HepG2 (cell line): ENCODE data around the gene GSAP. TPM values are rescaled to one million over a fixed set of nuclear protein-coding genes. Genes with fewer than 3 reads are reported as not detected.

Experiments
- ATAC-seq: fragments of 200-7000 bp; cut with Tn5 transposase; 3 replicates; pipeline ENCODE4 v1.9.1; 2020; ENCODE audit warnings: mild to moderate bottlenecking, moderate library complexity
- BruUV-seq: library from RNA; stranded (reverse); fragments of 400-500 nt; replicated peaks from 2 replicates; lab custom pipeline; 2021; lab: Mats Ljungman, UMichigan
- CTCF ChIA-PET: fragments of 300-600 bp; formaldehyde crosslinking; extraction: SDS; loops from one replicate; lab custom pipeline; 2021; ENCODE audit warnings: low total read pairs, inconsistent platforms, low intra/inter-chr PET ratio; lab: Yijun Ruan, JAX
- POLR2A ChIA-PET: fragments of 350-600 bp; sonication (Branson Sonifier 250); formaldehyde crosslinking; loops from one replicate; lab custom pipeline; 2020; ENCODE audit warnings: antibody characterized with exemption, inconsistent platforms; lab: Yijun Ruan, JAX
- DNase-seq: peaks from one replicate; pipeline ENCODE4 v3.0.0-alpha.2; 2015; ENCODE audit warnings: low spot score
- FAIRE-seq: peaks from 3 replicates; lab custom pipeline; 2011; peaks lifted over from hg19 to GRCh38; lab: Jason Lieb, UNC
- H2AFZ ChIP-seq: one replicate; pipeline ENCODE4 v1.6.1; 2011; ENCODE audit warnings: low read length, inconsistent platforms
- H3K27ac ChIP-seq: fragments of 300-600 bp; 3 replicates; pipeline ENCODE4 v1.8.0; 2011; ENCODE audit warnings: mixed run types, mild to moderate bottlenecking, mixed read lengths, low read length, inconsistent platforms; ENCODE audit not compliant: insufficient read depth; ENCODE audit errors: extremely low read length
- H3K27me3 ChIP-seq, 2 experiments: fragments of 200-600 bp in 1 of 2; 2 replicates in 1 of 2; 3 replicates in 1 of 2; pipeline versions ENCODE4 v1.6.0 to v1.8.0; 2011; ENCODE audit warnings: low read length in 2 of 2, mild to moderate bottlenecking in 2 of 2, moderate library complexity in 2 of 2, inconsistent platforms in 1 of 2; ENCODE audit not compliant: insufficient read depth in 2 of 2, control insufficient read depth in 1 of 2
- H3K36me3 ChIP-seq, 2 experiments: fragments of 200-600 bp in 1 of 2; replicated peaks in 1 of 2; 2 replicates in 1 of 2; 3 replicates in 1 of 2; pipeline versions ENCODE4 v1.5.1 to v1.8.0; 2011; ENCODE audit warnings: low read length in 2 of 2, inconsistent platforms in 1 of 2; ENCODE audit not compliant: insufficient read depth in 2 of 2, control insufficient read depth in 1 of 2
- H3K4me1 ChIP-seq: 2 replicates; pipeline ENCODE4 v1.5.1; 2012; ENCODE audit warnings: low read length, inconsistent platforms; ENCODE audit not compliant: insufficient read depth
- H3K4me2 ChIP-seq: 2 replicates; pipeline ENCODE4 v1.6.0; 2011; ENCODE audit warnings: low read depth, low read length, inconsistent platforms
- H3K4me3 ChIP-seq, 3 experiments: fragments of 200-600 bp in 1 of 3; sonication (generic), shearing (Covaris generic) in 1 of 3; replicated peaks in 1 of 3; 2 replicates each; pipeline ENCODE4 v1.5.1; 2011 to 2016; ENCODE audit warnings: low read length in 3 of 3, inconsistent platforms in 2 of 3, low read depth in 2 of 3, mild to moderate bottlenecking in 2 of 3, control low read depth in 1 of 3, mixed read lengths in 1 of 3; ENCODE audit not compliant: insufficient read depth in 1 of 3
- H3K79me2 ChIP-seq: one replicate; pipeline ENCODE4 v1.6.1; 2011; ENCODE audit warnings: low read length, inconsistent platforms; ENCODE audit not compliant: insufficient read depth
- H3K9ac ChIP-seq: 2 replicates; pipeline ENCODE4 v1.6.0; 2011; ENCODE audit warnings: mild to moderate bottlenecking, low read depth, low read length, inconsistent platforms; ENCODE audit not compliant: insufficient read depth
- H3K9me3 ChIP-seq: 2 replicates; pipeline ENCODE4 v1.5.1; 2012; ENCODE audit warnings: mild to moderate bottlenecking, low read length
- H4K20me1 ChIP-seq: 2 replicates; pipeline ENCODE4 v1.6.0; 2011; ENCODE audit warnings: inconsistent platforms, mild to moderate bottlenecking, low read length, moderate library complexity; ENCODE audit not compliant: insufficient read depth
- ERF ChIP-seq: IDR thresholded peaks from 2 replicates; pipeline ENCODE4 v1.6.1; 2018; ENCODE audit warnings: missing biosample characterization, missing genetic modification reagents
- FOXO1 ChIP-seq: sonication (generic); formaldehyde crosslinking; IDR thresholded peaks from 2 replicates; pipeline ENCODE4 v1.4.0; 2020; ENCODE audit warnings: missing genetic modification reagents
- GATA4 ChIP-seq: sonication (generic); IDR thresholded peaks from 2 replicates; pipeline ENCODE4 v1.6.1; 2016; ENCODE audit warnings: antibody characterized with exemption, low read depth, borderline replicate concordance
- MBNL3 ChIP-seq: fragments of 250-450 bp; sonication (Bioruptor Pico); conservative IDR thresholded peaks from 2 replicates; pipeline ENCODE4 v1.8.0; 2022; ENCODE audit warnings: mild to moderate bottlenecking, inconsistent platforms
- NFYC ChIP-seq: IDR thresholded peaks from 2 replicates; pipeline ENCODE4 v1.6.1; 2016; ENCODE audit warnings: missing genetic modification reagents, missing compliant biosample characterization
- NPAS2 ChIP-seq: sonication (generic); formaldehyde crosslinking; IDR thresholded peaks from 2 replicates; pipeline ENCODE4 v1.8.0; 2022; ENCODE audit warnings: mild to moderate bottlenecking, missing genetic modification reagents, borderline replicate concordance
- RARA ChIP-seq: IDR thresholded peaks from 2 replicates; pipeline ENCODE4 v1.6.1; 2016; ENCODE audit warnings: missing genetic modification reagents, missing compliant biosample characterization
- ZBTB38 ChIP-seq: sonication (generic); formaldehyde crosslinking; IDR thresholded peaks from 2 replicates; pipeline ENCODE4 v1.5.1; 2020; ENCODE audit warnings: mild to moderate bottlenecking, missing genetic modification reagents
- ZMAT3 ChIP-seq: sonication (generic); formaldehyde crosslinking; conservative IDR thresholded peaks from 2 replicates; pipeline ENCODE4 v1.7.0; 2021; ENCODE audit warnings: missing genetic modification reagents
- ZNF382 ChIP-seq: sonication (generic); formaldehyde crosslinking; IDR thresholded peaks from 2 replicates; pipeline ENCODE4 v1.5.0; 2020; ENCODE audit warnings: missing genetic modification reagents, mild to moderate bottlenecking, borderline replicate concordance
- ZNF552 ChIP-seq: sonication (generic); formaldehyde crosslinking; IDR thresholded peaks from 2 replicates; pipeline ENCODE4 v1.9.0; 2022; ENCODE audit warnings: missing genetic modification reagents, mild to moderate bottlenecking, borderline replicate concordance
- WGBS: methylation state at CpG from one replicate; pipeline ENCODE4 v1.1.6; 2017; ENCODE audit warnings: low lambda C conversion rate; 5-methylcytosine and 5-hydroxymethylcytosine counted together
- in situ Hi-C: cut with HindIII; loops from 2 replicates; pipeline ENCODE4 v1.10.0; 2017; ENCODE audit warnings: low pct_unique_long_range_greater_than_20kb; ENCODE audit not compliant: extremely low pct_ligation_motif_present
- intact Hi-C: fragments of 100-400 bp; cut with micrococcal nuclease; formaldehyde crosslinking; loops from one replicate; pipeline ENCODE4 v1.10.0; 2022; ENCODE audit not compliant: unreplicated experiment
- polyA plus RNA-seq, 8 experiments: library from polyadenylated mRNA; depleted of rRNA in 3 of 8; stranded (reverse) in 7 of 8; unstranded in 1 of 8; fragments of >200 nt; fragmentation: Illumina TruSeq in 4 of 8; extraction: Trizol in 4 of 8; gene quantifications; 2 replicates each; pipeline versions ENCODE4 v1.2.1 to v1.2.3, GENCODE V29; 2011 to 2016; ENCODE audit warnings: low read depth in 4 of 8, missing spikeins in 1 of 8, mixed read lengths in 1 of 8; ENCODE audit not compliant: insufficient read depth in 1 of 8
- total RNA-seq, 5 experiments: library from RNA; depleted of rRNA; stranded (reverse); fragments of >200 nt; fragmentation: Illumina TruSeq; extraction: Trizol; gene quantifications; 2 replicates each; pipeline ENCODE4 v1.2.3, GENCODE V29; 2016; ENCODE audit warnings: low read depth in 1 of 5
- TF ChIP-seq, protein P1 (sequence below): sonication (generic); formaldehyde crosslinking; IDR thresholded peaks from 2 replicates; pipeline ENCODE4 v1.4.0; 2020; ENCODE audit warnings: missing genetic modification reagents
- TF ChIP-seq, protein P2 (sequence below): sonication (generic); formaldehyde crosslinking; IDR thresholded peaks from 2 replicates; pipeline ENCODE4 v1.4.0; 2020; ENCODE audit warnings: missing genetic modification reagents
- TF ChIP-seq, protein P3 (sequence below): IDR thresholded peaks from 2 replicates; pipeline ENCODE4 v1.6.1; 2016; ENCODE audit warnings: control low read depth

The GSAP gene
- total and polyA plus RNA-seq, 2 of the 13 experiments (the other 11 are each of a cell fraction or from before 2014, with no cell fraction given) = 34.6 to 40.6 TPM

DNA sequence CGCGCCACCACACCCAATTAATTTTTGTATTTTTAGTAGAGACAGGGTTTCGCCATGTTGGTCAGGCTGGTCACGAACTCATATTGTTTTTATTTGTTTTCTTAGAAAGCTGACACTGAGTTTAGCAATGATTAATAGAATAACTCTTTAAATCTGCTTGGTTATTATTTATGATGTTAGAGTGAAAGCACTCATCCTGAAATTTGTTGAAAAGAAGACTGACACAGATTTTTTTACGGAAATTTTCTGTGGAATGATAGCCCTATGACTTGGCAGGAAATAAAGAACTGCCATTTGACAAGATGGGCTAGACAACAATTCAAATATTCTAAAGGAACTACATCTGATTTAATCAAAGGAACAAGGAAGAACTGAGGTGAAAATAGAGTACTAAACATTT is 4.3 kb upstream of the GSAP start:
- Histone ChIP-seq H3K27ac (no peak overlapping the region), H3K9me3 (no peaks in the 10 kb centered on the region), H3K4me3 (no peak overlapping the region), H3K36me3 (no peaks in the 10 kb centered on the region), H4K20me1 (no peaks in the 10 kb centered on the region), H3K4me2 (no peak overlapping the region), H3K4me1 (peaks cover 50% of the 10 kb centered on the region), H3K27me3 (no peaks in the 10 kb centered on the region), H2AFZ (no peak overlapping the region)
- POLR2A ChIA-PET = no interaction called here
- WGBS = 97% methylated on average over 5 of the region's 5 CpGs
- in situ Hi-C loops = no loop called here
- BruUV-seq = no TSS peak
- DNase-seq = no peak
- FAIRE-seq = no peak
- no peak for ATAC-seq
- intact Hi-C loops = no loop called here
- TF ChIP-seq ZMAT3 (CRISPR knock-in tag) (no peak), MBNL3 (CRISPR knock-in tag) (no peak), GATA4 (no peak), ERF (CRISPR knock-in tag) (no peak), ZBTB38 (CRISPR knock-in tag) (no peak), FOXO1 (CRISPR knock-in tag) (no peak), ZNF382 (CRISPR knock-in tag) (no peak), NPAS2 (no peak), ZNF552 (CRISPR knock-in tag) (no peak), NFYC (CRISPR knock-in tag) (no peak), RARA (CRISPR knock-in tag) (no peak)
- TF ChIP-seq, protein P1, sequence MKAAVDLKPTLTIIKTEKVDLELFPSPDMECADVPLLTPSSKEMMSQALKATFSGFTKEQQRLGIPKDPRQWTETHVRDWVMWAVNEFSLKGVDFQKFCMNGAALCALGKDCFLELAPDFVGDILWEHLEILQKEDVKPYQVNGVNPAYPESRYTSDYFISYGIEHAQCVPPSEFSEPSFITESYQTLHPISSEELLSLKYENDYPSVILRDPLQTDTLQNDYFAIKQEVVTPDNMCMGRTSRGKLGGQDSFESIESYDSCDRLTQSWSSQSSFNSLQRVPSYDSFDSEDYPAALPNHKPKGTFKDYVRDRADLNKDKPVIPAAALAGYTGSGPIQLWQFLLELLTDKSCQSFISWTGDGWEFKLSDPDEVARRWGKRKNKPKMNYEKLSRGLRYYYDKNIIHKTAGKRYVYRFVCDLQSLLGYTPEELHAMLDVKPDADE (CRISPR knock-in tag) = no peak
- TF ChIP-seq, protein P2, sequence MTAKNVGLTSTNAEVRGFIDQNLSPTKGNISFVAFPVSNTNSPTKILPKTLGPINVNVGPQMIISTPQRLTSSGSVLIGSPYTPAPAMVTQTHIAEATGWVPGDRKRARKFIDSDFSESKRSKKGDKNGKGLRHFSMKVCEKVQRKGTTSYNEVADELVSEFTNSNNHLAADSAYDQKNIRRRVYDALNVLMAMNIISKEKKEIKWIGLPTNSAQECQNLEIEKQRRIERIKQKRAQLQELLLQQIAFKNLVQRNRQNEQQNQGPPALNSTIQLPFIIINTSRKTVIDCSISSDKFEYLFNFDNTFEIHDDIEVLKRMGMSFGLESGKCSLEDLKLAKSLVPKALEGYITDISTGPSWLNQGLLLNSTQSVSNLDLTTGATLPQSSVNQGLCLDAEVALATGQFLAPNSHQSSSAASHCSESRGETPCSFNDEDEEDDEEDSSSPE (CRISPR knock-in tag) = no peak
- TF ChIP-seq, protein P3, sequence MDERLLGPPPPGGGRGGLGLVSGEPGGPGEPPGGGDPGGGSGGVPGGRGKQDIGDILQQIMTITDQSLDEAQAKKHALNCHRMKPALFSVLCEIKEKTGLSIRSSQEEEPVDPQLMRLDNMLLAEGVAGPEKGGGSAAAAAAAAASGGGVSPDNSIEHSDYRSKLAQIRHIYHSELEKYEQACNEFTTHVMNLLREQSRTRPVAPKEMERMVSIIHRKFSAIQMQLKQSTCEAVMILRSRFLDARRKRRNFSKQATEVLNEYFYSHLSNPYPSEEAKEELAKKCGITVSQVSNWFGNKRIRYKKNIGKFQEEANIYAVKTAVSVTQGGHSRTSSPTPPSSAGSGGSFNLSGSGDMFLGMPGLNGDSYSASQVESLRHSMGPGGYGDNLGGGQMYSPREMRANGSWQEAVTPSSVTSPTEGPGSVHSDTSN (CRISPR knock-in tag) = no peak
- TF ChIP-seq, all 625 proteins: peak for 0
- Histone ChIP-seq H3K79me2 (peaks cover 10% of the 10 kb centered on the region), H3K9ac (no peak overlapping the region)
- CTCF ChIA-PET = no interaction called here
